Suprapubic skin (tissue), 3 donors: Measurements from ENCODE around the gene PTTG1IP.

Experiments
- POLR2AphosphoS5 ChIP-seq, 3 donors: sonication (generic); formaldehyde crosslinking; IDR thresholded peaks; one replicate each; pipeline ENCODE4 v1.6.1; 2017; ENCODE audit warnings: antibody characterized with exemption in 3 of 3
- TF ChIP-seq, protein P1 (sequence below), 2 donors: fragments of 200-600 bp in 1 of 2; fragments of 450-650 bp in 1 of 2; sonication (generic) in 1 of 2; IDR thresholded peaks; one replicate each; pipeline ENCODE4 v1.5.1; 2016 to 2019; ENCODE audit warnings: antibody characterized with exemption in 2 of 2, mild to moderate bottlenecking in 1 of 2, moderate library complexity in 1 of 2

DNA sequence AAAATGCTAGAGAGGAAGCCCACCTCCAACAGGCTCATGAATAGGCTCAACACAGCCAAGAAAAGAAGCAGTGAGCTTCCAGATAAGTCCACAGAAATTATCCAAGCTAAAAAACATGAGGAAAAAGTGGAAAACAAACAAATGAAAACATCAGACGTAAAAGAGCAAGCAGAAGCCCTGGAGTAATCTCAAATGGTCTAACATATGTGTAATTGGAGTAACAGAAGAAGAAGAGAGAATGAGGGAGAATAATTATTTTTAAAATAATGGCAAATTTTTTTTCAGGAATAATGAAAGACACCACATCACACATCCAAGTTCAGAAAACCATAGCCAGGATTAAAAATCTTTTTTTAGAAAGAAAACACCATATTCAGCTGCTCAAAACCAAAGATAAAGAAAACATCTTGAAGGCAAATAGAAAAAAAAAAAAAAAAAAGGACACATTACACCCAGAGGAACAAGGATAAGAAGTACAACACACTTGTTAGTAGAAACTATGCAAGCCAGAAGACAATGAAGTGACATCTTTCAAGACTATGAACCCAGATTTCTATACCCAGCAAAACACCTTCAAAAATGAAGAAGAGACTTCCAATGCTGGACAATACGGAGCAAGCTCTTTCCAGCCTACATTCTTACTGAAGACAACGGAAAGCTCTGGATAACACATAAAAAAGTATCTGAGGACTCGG is 45.0 kb downstream of the PTTG1IP start:
- TF ChIP-seq, protein P1, sequence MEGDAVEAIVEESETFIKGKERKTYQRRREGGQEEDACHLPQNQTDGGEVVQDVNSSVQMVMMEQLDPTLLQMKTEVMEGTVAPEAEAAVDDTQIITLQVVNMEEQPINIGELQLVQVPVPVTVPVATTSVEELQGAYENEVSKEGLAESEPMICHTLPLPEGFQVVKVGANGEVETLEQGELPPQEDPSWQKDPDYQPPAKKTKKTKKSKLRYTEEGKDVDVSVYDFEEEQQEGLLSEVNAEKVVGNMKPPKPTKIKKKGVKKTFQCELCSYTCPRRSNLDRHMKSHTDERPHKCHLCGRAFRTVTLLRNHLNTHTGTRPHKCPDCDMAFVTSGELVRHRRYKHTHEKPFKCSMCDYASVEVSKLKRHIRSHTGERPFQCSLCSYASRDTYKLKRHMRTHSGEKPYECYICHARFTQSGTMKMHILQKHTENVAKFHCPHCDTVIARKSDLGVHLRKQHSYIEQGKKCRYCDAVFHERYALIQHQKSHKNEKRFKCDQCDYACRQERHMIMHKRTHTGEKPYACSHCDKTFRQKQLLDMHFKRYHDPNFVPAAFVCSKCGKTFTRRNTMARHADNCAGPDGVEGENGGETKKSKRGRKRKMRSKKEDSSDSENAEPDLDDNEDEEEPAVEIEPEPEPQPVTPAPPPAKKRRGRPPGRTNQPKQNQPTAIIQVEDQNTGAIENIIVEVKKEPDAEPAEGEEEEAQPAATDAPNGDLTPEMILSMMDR (IDR thresholded peaks at IDR 0.05): no peak
- no peak for TF ChIP-seq POLR2AphosphoS5 (IDR thresholded peaks at IDR 0.05)
